Measurements from ENCODE around the gene RAP1GDS1.

The RAP1GDS1 gene

DNA sequence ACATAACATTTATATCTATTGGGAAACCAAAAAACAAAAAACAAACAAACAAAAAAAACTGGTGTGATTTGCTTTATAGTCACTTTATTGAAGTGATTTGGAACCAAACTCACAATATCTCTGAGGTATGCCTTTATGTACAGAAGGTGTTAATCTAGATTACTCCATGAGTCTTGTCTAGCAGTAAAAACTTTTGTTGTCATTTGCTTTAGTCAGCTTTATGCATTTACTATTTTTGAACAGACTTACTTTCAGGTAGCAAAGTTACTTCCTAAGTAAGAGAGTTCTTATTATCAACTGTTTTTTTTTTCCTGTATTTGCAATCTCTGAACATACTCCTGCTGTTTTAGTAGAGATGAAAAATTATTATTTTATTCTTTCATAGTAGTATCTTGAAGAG, 39.5 kb downstream of the RAP1GDS1 start:
- TF ChIP-seq, protein P1, sequence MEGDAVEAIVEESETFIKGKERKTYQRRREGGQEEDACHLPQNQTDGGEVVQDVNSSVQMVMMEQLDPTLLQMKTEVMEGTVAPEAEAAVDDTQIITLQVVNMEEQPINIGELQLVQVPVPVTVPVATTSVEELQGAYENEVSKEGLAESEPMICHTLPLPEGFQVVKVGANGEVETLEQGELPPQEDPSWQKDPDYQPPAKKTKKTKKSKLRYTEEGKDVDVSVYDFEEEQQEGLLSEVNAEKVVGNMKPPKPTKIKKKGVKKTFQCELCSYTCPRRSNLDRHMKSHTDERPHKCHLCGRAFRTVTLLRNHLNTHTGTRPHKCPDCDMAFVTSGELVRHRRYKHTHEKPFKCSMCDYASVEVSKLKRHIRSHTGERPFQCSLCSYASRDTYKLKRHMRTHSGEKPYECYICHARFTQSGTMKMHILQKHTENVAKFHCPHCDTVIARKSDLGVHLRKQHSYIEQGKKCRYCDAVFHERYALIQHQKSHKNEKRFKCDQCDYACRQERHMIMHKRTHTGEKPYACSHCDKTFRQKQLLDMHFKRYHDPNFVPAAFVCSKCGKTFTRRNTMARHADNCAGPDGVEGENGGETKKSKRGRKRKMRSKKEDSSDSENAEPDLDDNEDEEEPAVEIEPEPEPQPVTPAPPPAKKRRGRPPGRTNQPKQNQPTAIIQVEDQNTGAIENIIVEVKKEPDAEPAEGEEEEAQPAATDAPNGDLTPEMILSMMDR (IDR thresholded peaks at IDR 0.05; ENCODE audit: low read length, missing control alignments): no peak
- no peak overlapping the region for H3K4me3 ChIP-seq (replicated peaks; ENCODE audit: low read depth, low read length)
- no peak for DNase-seq (ENCODE audit: low read depth)

DNA sequence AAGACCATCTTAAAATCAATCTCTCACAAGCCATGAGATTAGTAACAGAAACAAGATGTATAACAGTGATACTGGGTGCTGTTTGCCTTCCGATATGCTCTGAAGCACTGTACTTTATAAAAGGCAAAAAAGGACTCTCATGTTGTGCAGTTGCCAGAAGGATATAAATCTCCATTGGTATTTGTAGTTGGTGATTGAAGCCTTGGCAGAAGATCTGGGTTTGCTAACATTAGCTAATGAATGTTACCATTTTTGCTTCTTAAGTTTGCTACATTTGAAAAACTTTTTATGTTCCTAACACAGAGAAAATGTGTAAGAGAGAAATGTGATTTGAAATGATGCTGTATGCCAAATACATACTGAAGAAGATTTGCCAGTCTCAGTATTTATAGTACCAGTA, 44.4 kb downstream of the RAP1GDS1 start:
- no peak for DNase-seq (ENCODE audit: low read depth)
- TF ChIP-seq, protein P1 (IDR thresholded peaks at IDR 0.05; ENCODE audit: low read length, missing control alignments): no peak
- no peak overlapping the region for H3K4me3 ChIP-seq (replicated peaks; ENCODE audit: low read depth, low read length)

DNA sequence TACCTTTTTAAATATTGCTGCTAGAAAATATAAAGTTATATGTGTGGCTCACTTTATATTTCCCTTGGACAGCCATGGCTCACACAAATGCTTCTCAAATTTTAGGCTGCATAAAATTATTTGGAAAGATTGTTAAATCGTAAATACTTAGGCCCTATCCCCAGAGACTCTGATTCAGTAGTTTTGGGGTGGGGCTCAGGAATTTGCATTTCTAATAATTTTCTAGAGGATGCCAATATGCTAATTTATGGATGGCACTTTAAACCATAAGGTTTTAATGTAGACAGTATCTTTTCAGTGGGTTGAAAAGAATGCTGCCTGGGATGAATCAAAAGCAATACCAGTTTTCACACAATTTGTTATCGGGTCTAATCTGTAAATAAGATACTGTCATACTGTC, 49.7 kb downstream of the RAP1GDS1 start:
- TF ChIP-seq, protein P1 (IDR thresholded peaks at IDR 0.05; ENCODE audit: low read length, missing control alignments): no peak
- no peak for DNase-seq (ENCODE audit: low read depth)
- H3K4me3 ChIP-seq (replicated peaks; ENCODE audit: low read depth, low read length): no peak overlapping the region

DNA sequence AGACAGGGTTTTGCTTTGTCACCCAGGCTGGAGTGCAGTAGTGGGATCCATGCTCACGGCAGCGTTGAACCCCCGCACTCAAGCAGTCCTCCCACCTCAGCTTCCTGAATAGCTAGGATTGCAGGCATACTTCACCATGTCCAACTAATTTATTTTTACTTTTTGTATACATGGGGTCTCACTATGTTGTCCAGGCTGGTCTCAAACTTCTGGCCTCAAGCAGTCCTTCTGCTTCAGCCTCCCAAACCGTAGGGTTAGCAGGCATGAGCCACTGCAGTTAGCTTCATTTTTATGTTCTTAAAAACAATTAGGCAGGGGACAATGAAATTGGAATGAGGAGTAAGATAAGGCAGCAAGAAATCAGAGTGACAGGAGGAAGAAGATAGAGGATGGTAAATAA, 50.5 kb downstream of the RAP1GDS1 start:
- TF ChIP-seq, protein P1 (IDR thresholded peaks at IDR 0.05; ENCODE audit: low read length, missing control alignments): no peak

DNA sequence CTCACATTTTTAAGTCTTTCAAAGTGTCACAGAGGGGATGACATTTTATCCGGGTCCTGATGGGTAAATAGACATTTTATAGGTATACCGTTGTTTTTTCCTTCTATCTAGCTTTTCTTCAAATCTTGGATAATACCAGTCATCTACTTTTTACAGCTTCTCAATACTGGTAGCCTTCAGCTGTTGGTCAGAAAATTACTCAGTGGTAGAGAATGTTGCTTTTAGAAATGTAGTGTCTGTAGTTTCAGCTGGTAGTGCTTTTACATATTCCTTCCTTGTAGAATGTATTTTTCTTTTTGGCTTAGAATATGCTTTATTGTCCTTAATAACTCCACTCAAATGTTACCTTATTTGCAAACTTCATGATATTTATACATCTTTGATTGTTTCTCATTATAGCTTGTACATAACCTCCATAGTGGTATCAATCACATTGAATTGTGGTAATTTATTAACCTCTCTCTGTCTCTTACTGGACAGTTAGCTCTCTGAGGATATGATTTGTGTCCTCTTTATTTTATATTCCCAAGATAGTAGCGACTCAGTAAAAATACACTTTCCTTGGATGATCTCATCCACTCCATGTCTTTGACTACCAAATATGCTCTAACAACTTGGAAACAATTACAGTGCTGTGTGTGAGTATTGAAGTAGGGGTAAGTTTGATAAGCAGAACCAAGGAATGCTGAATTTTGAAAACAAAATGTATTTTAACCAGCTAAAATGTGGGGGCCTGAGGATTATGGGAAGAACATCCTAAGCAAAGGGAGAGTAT, 53.8 kb downstream of the RAP1GDS1 start:
- H3K4me3 ChIP-seq (replicated peaks; ENCODE audit: low read depth, low read length): no peak overlapping the region
- TF ChIP-seq, protein P1 (IDR thresholded peaks at IDR 0.05; ENCODE audit: low read length, missing control alignments): no peak
- DNase-seq (ENCODE audit: low read depth): peak; percentile 18

More for the DNA sequence above, 50.5 kb downstream of the RAP1GDS1 start:
- no peak overlapping the region for H3K4me3 ChIP-seq (replicated peaks; ENCODE audit: low read depth, low read length)
- no peak for DNase-seq (ENCODE audit: low read depth)

DNA sequence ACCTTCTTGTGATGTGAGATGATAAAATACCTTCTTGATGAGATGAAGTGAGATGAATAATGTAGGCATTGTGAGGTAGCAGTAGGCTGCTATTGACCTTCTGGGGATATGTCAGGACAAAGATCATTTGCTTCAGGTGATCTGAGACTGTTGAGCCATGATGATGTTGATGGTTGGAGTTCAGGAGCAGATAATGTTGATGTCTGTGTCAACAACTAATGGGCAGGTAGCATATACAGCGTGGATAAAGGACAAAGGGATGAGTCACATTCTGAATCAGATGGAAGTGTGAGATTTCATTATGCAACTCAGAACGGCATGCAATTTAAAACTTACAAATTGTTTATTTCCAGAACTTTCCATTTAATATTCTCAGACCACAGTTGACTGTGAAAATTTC, 57.3 kb downstream of the RAP1GDS1 start:
- H3K4me3 ChIP-seq (replicated peaks; ENCODE audit: low read depth, low read length): no peak overlapping the region
- TF ChIP-seq, protein P1 (IDR thresholded peaks at IDR 0.05; ENCODE audit: low read length, missing control alignments): no peak
- DNase-seq (ENCODE audit: low read depth): no peak

DNA sequence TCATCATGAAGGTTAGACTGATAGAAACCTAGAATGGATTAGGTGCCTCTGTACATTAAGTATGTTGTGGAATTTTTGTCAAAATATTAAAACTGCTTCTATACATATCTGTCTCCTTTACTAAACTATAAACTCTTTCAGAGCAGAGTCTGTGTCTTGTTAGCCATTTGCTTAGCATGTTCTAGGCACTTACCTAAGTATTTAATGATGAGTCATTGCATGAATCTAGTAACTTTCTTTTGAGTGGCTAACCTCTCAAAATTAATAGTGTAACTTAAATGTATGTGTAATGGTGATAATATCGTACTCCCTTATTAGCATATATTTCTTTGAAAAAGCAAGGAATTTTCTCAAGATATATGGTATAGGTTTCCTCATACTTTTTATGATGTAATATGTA, 57.8 kb downstream of the RAP1GDS1 start:
- H3K4me3 ChIP-seq (replicated peaks; ENCODE audit: low read depth, low read length): no peak overlapping the region
- DNase-seq (ENCODE audit: low read depth): no peak
- TF ChIP-seq, protein P1 (IDR thresholded peaks at IDR 0.05; ENCODE audit: low read length, missing control alignments): no peak
